ENCODE data around the gene TXNDC5. TPM values are rescaled to one million over a fixed set of nuclear protein-coding genes. Genes with fewer than 3 reads are reported as not detected.

TXNDC5 gene
- total and polyA plus RNA-seq, 2 of the 13 experiments (the other 11 are each of a cell fraction or from before 2014, with no cell fraction given) = 287 to 578 TPM

- TF ChIP-seq ZNF260 (CRISPR knock-in tag; IDR thresholded peaks at IDR 0.05; ENCODE audit: borderline replicate concordance, low read depth) = no peak
- TF ChIP-seq ZNF850 (CRISPR knock-in tag; conservative IDR thresholded peaks at IDR 0.05) = no peak
- TF ChIP-seq ZNF124 (CRISPR knock-in tag; IDR thresholded peaks at IDR 0.05) = peak; percentile 81
- TF ChIP-seq GRHL1 (CRISPR knock-in tag; conservative IDR thresholded peaks at IDR 0.05) = no peak
- TF ChIP-seq AHR (CRISPR knock-in tag; IDR thresholded peaks at IDR 0.05) = peak; percentile 82
- 0 out of 2 replicates have a peak, but pooled peaks have one; percentile 47 for TF ChIP-seq ZNF337 (CRISPR knock-in tag; IDR thresholded peaks at IDR 0.05; ENCODE audit: borderline replicate concordance, low read depth)
- peak; percentile 76; the same call in 1 of the 2 replicates for TF ChIP-seq ZNF367 (CRISPR knock-in tag; IDR thresholded peaks at IDR 0.05; ENCODE audit: borderline replicate concordance)
- no peak for TF ChIP-seq PCBP1 (IDR thresholded peaks at IDR 0.05; ENCODE audit: borderline replicate concordance, low read depth, low read length)
- TF ChIP-seq ATF6 (CRISPR knock-in tag; conservative IDR thresholded peaks at IDR 0.05) = peak; percentile 77; the same call in 1 of the 2 replicates
- TF ChIP-seq GMEB2 (CRISPR knock-in tag; IDR thresholded peaks at IDR 0.05; ENCODE audit: low read depth) = no peak
- peak; percentile 62 for TF ChIP-seq ISL2 (CRISPR knock-in tag; IDR thresholded peaks at IDR 0.05)
- 0 out of 2 replicates have a peak, but pooled peaks have one; percentile 6 for TF ChIP-seq CEBPG (CRISPR knock-in tag; IDR thresholded peaks at IDR 0.05)
- peak; percentile 54 to 71; a peak in 3 of 4 replicates for TF ChIP-seq POLR2A (IDR thresholded peaks at IDR 0.05; ENCODE audit: insufficient read depth in 1 of 2, low read depth in 2 of 2, low read length in 2 of 2)
- peak; percentile 72; the same call in 1 of the 2 replicates for TF ChIP-seq NFATC3 (CRISPR knock-in tag; IDR thresholded peaks at IDR 0.05)
- TF ChIP-seq ZNF577 (CRISPR knock-in tag; IDR thresholded peaks at IDR 0.05; ENCODE audit: borderline replicate concordance, low read depth) = no peak
- TF ChIP-seq ZNF629 (CRISPR knock-in tag; conservative IDR thresholded peaks at IDR 0.05) = 0 out of 2 replicates have a peak, but pooled peaks have one; percentile 34
- no peak for TF ChIP-seq NFIB (CRISPR knock-in tag; IDR thresholded peaks at IDR 0.05; ENCODE audit: borderline replicate concordance)
- TF ChIP-seq SAP130 (CRISPR knock-in tag; IDR thresholded peaks at IDR 0.05; ENCODE audit: low read depth) = peak; percentile 95
- 0 out of 2 replicates have a peak, but pooled peaks have one; percentile 30 for TF ChIP-seq DPF2 (CRISPR knock-in tag; IDR thresholded peaks at IDR 0.05; ENCODE audit: borderline replicate concordance, low read depth)
- TF ChIP-seq KMT2A (CRISPR knock-in tag; IDR thresholded peaks at IDR 0.05) = peak; percentile 95
- peak; percentile 74; the same call in 1 of the 2 replicates for TF ChIP-seq ZNF574 (CRISPR knock-in tag; IDR thresholded peaks at IDR 0.05)
Measured at GRCh38 chr6:7909323-7910276, 988 bp downstream of the TXNDC5 start (continued).

All from HepG2 (cell line).